Spleen (tissue), 7 donors: ENCODE measurements around the gene MICU1.

Source experiments
- POLR2A ChIP-seq, 3 donors: fragments of 450-650 bp; IDR thresholded peaks; one replicate each; pipeline ENCODE4 v1.5.1; 2017; ENCODE audit warnings: antibody characterized with exemption in 3 of 3, mild to moderate bottlenecking in 1 of 3
- POLR2AphosphoS5 ChIP-seq, 3 donors: sonication (generic); formaldehyde crosslinking; IDR thresholded peaks; one replicate each; pipeline ENCODE4 v1.5.1; 2017; ENCODE audit warnings: antibody characterized with exemption in 3 of 3
- TF ChIP-seq, protein P1 (sequence below), 11 experiments: fragments of 200-600 bp in 7 of 11; fragments of 450-650 bp in 4 of 11; sonication (generic) in 4 of 11; IDR thresholded peaks in 8 of 11; conservative IDR thresholded peaks in 3 of 11; 1 replicate in 7 of 11; 2 replicates in 4 of 11; pipeline versions ENCODE4 v1.4.0 to v1.8.0; 2016 to 2021; ENCODE audit warnings: antibody characterized with exemption in 11 of 11, inconsistent platforms in 4 of 11, mild to moderate bottlenecking in 1 of 11
- donor health status: DM: no; HTN: no; CAD: no; lungs with moderate emphysema.
- donor health status: DM: no; HTN: no; CAD: no.
- donor health status: DM: no; HTN: no; CAD: no.

DNA sequence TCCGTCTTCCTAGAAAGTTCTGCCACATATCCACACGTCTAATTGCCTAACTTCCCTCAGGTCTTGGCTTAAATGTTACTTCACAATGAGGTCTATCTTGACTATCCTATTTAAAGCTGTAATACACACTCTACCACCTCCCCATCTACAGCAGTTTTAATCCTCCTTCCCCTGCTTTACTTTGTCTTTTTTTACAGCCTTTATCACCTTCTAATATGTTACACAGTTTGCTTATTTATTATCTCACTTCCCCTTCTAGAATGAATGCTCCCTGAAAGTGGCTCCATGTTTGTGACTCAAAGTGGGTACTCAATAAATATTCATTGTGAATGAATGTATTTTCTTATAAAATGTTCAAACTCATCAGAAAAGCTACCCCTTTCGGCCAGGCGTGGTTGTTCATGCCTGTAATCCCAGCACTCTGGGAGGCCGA, 13.6 kb upstream of the MICU1 start:
- TF ChIP-seq POLR2A (IDR thresholded peaks at IDR 0.05) (no peak), POLR2AphosphoS5 (IDR thresholded peaks at IDR 0.05) (no peak)
- TF ChIP-seq, protein P1, sequence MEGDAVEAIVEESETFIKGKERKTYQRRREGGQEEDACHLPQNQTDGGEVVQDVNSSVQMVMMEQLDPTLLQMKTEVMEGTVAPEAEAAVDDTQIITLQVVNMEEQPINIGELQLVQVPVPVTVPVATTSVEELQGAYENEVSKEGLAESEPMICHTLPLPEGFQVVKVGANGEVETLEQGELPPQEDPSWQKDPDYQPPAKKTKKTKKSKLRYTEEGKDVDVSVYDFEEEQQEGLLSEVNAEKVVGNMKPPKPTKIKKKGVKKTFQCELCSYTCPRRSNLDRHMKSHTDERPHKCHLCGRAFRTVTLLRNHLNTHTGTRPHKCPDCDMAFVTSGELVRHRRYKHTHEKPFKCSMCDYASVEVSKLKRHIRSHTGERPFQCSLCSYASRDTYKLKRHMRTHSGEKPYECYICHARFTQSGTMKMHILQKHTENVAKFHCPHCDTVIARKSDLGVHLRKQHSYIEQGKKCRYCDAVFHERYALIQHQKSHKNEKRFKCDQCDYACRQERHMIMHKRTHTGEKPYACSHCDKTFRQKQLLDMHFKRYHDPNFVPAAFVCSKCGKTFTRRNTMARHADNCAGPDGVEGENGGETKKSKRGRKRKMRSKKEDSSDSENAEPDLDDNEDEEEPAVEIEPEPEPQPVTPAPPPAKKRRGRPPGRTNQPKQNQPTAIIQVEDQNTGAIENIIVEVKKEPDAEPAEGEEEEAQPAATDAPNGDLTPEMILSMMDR (IDR thresholded peaks at IDR 0.05 in 8 of 11, conservative IDR thresholded peaks at IDR 0.05 in 3 of 11): no peak
